Stomach (tissue), 9 donors: ENCODE data around the gene GTF2I. TPM values are rescaled to one million over a fixed set of nuclear protein-coding genes. Genes with fewer than 3 reads are reported as not detected.
A peak's percentile ranks its signal among the peaks of the same experiment; 100 is the strongest.
"Not testable (repeated sequence)": the region's sequence is repeated elsewhere in the genome, so short reads cannot be mapped to it uniquely, and the experiment has no call there.

Experiments
- DNase-seq, 2 donors: peaks; one replicate each; pipeline versions ENCODE4 v3.0.0 to v3.0.0-alpha.2; 2013 to 2019
- H3K27ac ChIP-seq, 5 donors: fragments of 200-600 bp in 4 of 5; sonication (generic) in 4 of 5; one replicate each; pipeline ENCODE4 v1.5.1; 2013 to 2019; ENCODE audit warnings: mild to moderate bottlenecking in 1 of 5, moderate library complexity in 1 of 5
- H3K27me3 ChIP-seq, 3 donors: fragments of 200-600 bp; sonication (generic); one replicate each; pipeline ENCODE4 v1.5.1; 2017 to 2019; ENCODE audit warnings: mixed run types in 1 of 3
- H3K36me3 ChIP-seq, 4 donors: fragments of 200-600 bp; sonication (generic); 1 replicate in 3 of 4; 2 replicates in 1 of 4; pipeline ENCODE4 v1.5.1; 2016 to 2019
- H3K4me1 ChIP-seq, 4 donors: fragments of 200-600 bp; sonication (generic); one replicate each; pipeline ENCODE4 v1.5.1; 2016 to 2019
- H3K4me3 ChIP-seq, 4 donors: fragments of 200-600 bp; sonication (generic) in 3 of 4; one replicate each; pipeline ENCODE4 v1.5.1; 2016 to 2019; ENCODE audit warnings: mild to moderate bottlenecking in 1 of 4
- H3K9me3 ChIP-seq, 4 donors: fragments of 200-600 bp; sonication (generic); one replicate each; pipeline ENCODE4 v1.5.1; 2016 to 2019
- WGBS, 5 donors: extraction: QIAGEN DNeasy Blood & Tissue Kit in 3 of 5; methylation state at CpG; one replicate each; pipeline versions ENCODE4 v1.1.5 to v1.1.7; 2013 to 2018; 5-methylcytosine and 5-hydroxymethylcytosine counted together
- intact Hi-C: fragments of 100-400 bp; cut with DNase I; formaldehyde crosslinking; loops from one replicate; pipeline ENCODE4 v1.15.1; 2023; ENCODE audit warnings: low total_unique reads
- polyA plus RNA-seq, 3 donors: library from polyadenylated mRNA; stranded (reverse); fragments of 200-250 nt; gene quantifications; one replicate each; pipeline ENCODE4 v1.2.3, GENCODE V29; 2013
- total RNA-seq, 5 donors: library from RNA; depleted of rRNA; stranded (reverse); fragments of >200 nt; gene quantifications; one replicate each; pipeline versions ENCODE4 v1.1.0 to v1.2.3, GENCODE V29; 2014 to 2016
- TF ChIP-seq, protein P1 (sequence below), 7 experiments: fragments of 450-650 bp in 4 of 7; fragments of 200-600 bp in 3 of 7; sonication (generic) in 3 of 7; IDR thresholded peaks; one replicate each; pipeline ENCODE4 v1.5.1; 2016 to 2019; ENCODE audit warnings: antibody characterized with exemption in 7 of 7, control low read depth in 2 of 7, mild to moderate bottlenecking in 1 of 7
- donor health status: healthy with polysubstance abuse.
- donor health status: Bipolar disorder and iron deficiency.
- donor health status: healthy.

Gene GTF2I
- total and polyA plus RNA-seq, 8 donors: 15.9 to 340 (median 132) TPM

DNA sequence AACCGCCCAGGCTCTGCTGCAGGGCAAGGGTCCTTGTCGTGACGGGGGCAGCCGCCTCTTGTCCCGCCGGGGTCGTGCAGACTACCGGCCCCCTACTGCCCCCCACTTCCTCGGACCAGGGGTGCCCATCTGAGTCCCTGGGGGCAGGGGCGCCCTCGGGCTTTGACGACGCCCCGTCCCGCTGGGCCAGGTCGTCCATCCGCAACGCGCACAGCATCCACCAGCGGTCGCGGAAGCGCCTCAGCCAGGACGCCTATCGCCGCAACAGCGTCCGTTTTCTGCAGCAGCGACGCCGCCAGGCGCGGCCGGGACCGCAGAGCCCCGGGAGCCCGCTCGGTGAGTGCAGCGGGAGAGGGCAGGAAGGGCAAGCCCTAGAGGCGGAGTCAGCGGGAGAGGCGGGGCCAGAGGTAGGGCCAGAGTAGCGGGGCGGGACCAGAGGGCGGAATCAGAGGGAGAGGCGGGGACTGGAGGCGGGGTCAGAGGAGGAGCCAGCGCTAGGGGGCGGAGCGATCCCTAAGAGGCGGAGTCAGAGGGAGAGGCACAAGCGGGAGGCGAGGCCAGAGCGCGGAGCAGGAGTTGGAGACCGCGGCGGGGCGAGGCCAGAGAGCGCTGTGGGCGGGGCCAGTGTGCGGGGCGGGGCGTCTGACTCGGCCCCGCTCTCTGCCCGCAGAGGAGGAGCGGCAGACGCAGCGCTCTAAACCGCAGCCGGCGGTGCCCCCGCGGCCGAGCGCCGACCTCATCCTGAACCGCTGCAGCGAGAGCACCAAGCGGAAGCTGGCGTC is 131.0 kb downstream of the GTF2I start:
- peak overlapping the region in 2 of 5 donors; percentile 25 to 60 for H3K27ac ChIP-seq

DNA sequence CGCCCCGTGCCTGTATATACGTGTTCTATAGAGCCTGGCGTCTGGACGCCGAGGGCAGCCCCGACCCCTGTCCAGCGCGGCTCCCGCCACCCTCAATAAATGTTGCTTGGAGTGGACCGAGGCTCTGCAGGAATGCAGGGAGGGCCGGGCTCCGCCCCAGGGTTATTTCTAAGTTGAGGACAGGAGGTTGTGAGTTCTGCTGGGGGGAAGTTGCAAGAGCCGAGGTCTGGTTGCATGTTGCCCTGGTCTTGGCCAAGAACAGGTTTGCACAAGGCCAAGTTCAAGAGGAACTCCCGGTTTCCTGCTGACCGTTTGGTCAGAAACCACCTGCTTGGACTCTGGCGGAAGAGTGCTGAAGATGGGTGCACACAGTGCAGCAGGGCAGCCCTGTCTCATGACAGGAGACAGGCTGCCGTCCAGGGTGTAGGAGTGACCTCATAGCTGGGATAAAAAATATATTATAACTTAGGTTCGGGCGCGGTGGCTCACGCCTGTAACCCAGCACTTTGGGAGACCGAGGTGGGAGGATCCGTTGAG is 131.8 kb downstream of the GTF2I start:
- 3 to 11% (median 4%) methylated on average over 3 of the region's 24 CpGs; no CpG with 5 or more reads in 2 of the 5 donors for WGBS, 5 donors
- intact Hi-C loops, H3K27ac ChIP-seq, H3K27me3 ChIP-seq, H3K9me3 ChIP-seq, H3K4me3 ChIP-seq, H3K4me1 ChIP-seq, DNase-seq, H3K36me3 ChIP-seq: not testable (repeated sequence)

More for the DNA sequence above, 131.0 kb downstream of the GTF2I start:
- H3K27me3 ChIP-seq, H3K4me1 ChIP-seq, H3K9me3 ChIP-seq, H3K36me3 ChIP-seq, intact Hi-C loops: not testable (repeated sequence)
- DNase-seq: peak; percentile 95 to 97
- WGBS, 5 donors: 0% methylated on average over 8 to 29 of the region's 82 CpGs
- TF ChIP-seq, protein P1, sequence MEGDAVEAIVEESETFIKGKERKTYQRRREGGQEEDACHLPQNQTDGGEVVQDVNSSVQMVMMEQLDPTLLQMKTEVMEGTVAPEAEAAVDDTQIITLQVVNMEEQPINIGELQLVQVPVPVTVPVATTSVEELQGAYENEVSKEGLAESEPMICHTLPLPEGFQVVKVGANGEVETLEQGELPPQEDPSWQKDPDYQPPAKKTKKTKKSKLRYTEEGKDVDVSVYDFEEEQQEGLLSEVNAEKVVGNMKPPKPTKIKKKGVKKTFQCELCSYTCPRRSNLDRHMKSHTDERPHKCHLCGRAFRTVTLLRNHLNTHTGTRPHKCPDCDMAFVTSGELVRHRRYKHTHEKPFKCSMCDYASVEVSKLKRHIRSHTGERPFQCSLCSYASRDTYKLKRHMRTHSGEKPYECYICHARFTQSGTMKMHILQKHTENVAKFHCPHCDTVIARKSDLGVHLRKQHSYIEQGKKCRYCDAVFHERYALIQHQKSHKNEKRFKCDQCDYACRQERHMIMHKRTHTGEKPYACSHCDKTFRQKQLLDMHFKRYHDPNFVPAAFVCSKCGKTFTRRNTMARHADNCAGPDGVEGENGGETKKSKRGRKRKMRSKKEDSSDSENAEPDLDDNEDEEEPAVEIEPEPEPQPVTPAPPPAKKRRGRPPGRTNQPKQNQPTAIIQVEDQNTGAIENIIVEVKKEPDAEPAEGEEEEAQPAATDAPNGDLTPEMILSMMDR (IDR thresholded peaks at IDR 0.05): peak in 1 of 7 experiments; percentile 10
- peak overlapping the region; percentile 19 to 39 (median 30) for H3K4me3 ChIP-seq

DNA sequence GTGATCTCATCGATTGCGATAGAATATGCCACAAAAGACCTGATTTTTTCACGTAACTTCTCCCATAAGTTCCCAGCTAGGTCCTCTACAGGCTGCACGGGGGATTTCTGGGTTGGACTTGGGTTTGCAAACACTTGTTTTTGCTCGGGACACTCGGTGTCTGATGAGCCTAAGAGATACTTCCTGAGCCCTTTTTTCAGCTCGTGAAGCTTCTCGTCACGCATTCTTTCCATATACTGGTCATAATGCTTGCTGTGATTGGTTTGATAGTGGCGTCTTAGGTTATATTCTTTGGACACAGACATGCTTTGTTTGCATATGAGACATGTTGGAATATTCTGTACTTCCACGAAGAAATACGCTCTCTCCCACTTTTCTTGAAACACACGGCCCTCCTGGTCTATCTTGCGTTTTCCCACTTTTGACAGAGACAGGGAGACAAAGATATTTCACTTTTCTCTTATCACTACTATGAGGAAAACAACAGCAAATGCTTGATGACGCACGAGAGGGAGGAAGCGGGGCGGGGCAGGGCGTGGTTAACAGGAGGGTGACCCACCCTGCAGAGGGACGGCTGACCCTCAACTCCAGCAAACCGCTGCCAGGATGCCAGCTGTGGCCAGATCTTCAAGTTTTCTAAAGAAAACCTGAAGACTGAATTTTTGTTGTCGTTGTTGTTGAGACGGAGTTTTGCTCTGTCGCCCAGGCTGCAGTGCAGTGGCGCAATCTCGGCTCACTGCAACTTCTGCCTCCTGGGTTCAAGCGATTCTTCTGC is 140.5 kb downstream of the GTF2I start:
- 92 to 94% (median 92%) methylated on average over 9 to 11 of the region's 27 CpGs; no CpG with 5 or more reads in 2 of the 5 donors for WGBS, 5 donors
- H3K27ac ChIP-seq, H3K9me3 ChIP-seq, intact Hi-C loops, H3K27me3 ChIP-seq, DNase-seq, H3K4me1 ChIP-seq, H3K4me3 ChIP-seq, H3K36me3 ChIP-seq: not testable (repeated sequence)

DNA sequence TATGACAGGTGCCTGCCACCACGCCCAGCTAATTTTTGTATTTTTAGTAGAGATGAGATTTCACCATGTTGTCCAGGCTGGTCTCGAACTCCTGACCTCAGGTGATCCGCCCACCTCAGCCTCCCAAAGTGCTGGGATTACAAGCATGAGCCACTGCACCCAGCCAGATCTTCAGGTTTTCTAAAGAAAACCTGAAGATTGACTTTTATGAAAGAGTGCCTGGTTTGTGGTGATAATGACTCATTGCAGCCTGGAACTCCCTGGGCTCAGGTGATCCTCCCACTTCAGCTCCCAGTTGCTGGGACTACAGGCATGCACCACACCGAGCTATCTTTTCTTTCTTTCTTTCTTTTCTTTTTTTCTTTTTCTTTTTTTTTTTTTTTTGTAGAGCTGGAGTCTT is 141.1 kb downstream of the GTF2I start:
- H3K36me3 ChIP-seq, DNase-seq, H3K4me3 ChIP-seq, H3K27ac ChIP-seq, H3K27me3 ChIP-seq, intact Hi-C loops, H3K4me1 ChIP-seq, H3K9me3 ChIP-seq: not testable (repeated sequence)
- WGBS, 5 donors: 69 to 80% (median 75%) methylated on average over 1 of the region's 4 CpGs

Other genes starting within 250 kb of the GTF2I start
- 10 to 100 TPM in 4 of 5 donors, 1 to 10 TPM in 1; 9.3 to 40.8 (median 19.6) TPM for gene GTF2IRD1, start 203.8 kb upstream of the GTF2I start, total RNA-seq
- 10 to 100 TPM in 1 of 3 donors, 1 to 10 TPM in 2; 8.0 to 41.1 (median 8.4) TPM for gene GTF2IRD1, start 203.8 kb upstream of the GTF2I start, polyA plus RNA-seq
- 10 to 100 TPM in 1 of 5 donors, 1 to 10 TPM in 3, not detected in 1; 1.2 to 97.4 (median 4.2) TPM for gene NCF1, start 116.3 kb downstream of the GTF2I start, total RNA-seq
- gene NCF1, start 116.3 kb downstream of the GTF2I start, polyA plus RNA-seq: 1 to 10 TPM; 3.2 to 6.6 (median 4.1) TPM
- gene GTF2IRD2, start 193.9 kb downstream of the GTF2I start, total RNA-seq: 100 to 1,000 TPM in 1 of 5 donors, 10 to 100 TPM in 3, 1 to 10 TPM in 1; 6.7 to 144 (median 20.1) TPM
- gene GTF2IRD2, start 193.9 kb downstream of the GTF2I start, polyA plus RNA-seq: 10 to 100 TPM; 11.4 to 13.9 (median 13.4) TPM